K562 (cell line): ENCODE results near the gene VWDE. TPM values are rescaled to one million over a fixed set of nuclear protein-coding genes. Genes with fewer than 3 reads are reported as not detected.
A peak's percentile ranks its signal among the peaks of the same experiment; 100 is the strongest.

Experiments used
- ATAC-seq: fragments of 200-7000 bp; cut with Tn5 transposase; 3 replicates; pipeline ENCODE4 v1.9.1; 2020; ENCODE audit warnings: moderate library complexity
- BruUV-seq: library from RNA; stranded (reverse); fragments of 400-500 nt; replicated peaks from 2 replicates; lab custom pipeline; 2021; lab: Mats Ljungman, UMichigan
- CTCF ChIA-PET: fragments of 300-600 bp; formaldehyde crosslinking; extraction: SDS; loops from one replicate; lab custom pipeline; 2021; ENCODE audit warnings: low intra/inter-chr PET ratio; lab: Yijun Ruan, JAX
- POLR2A ChIA-PET: fragments of 300-600, 350-650 bp; sonication (Branson Sonifier 250); formaldehyde crosslinking; extraction: SDS; loops from one replicate; lab custom pipeline; 2021; ENCODE audit warnings: antibody characterized with exemption, inconsistent platforms; lab: Yijun Ruan, JAX
- DNase-seq, 4 experiments: peaks; one replicate each; pipeline versions ENCODE4 v3.0.0 to v3.0.0-alpha.2; 2011 to 2018; ENCODE audit warnings: low spot score in 3 of 4, mixed read lengths in 3 of 4; ENCODE audit errors: extremely low read depth in 1 of 4
- FAIRE-seq: peaks from 2 replicates; lab custom pipeline; 2011; peaks lifted over from hg19 to GRCh38; lab: Jason Lieb, UNC
- H2AFZ ChIP-seq: 2 replicates; pipeline ENCODE4 v1.6.0; 2011; ENCODE audit warnings: low read depth, low read length, control low read depth, inconsistent platforms
- H3K27ac ChIP-seq: fragments of 200-600 bp; 3 replicates; pipeline ENCODE4 v1.8.0; 2011; ENCODE audit warnings: low read depth, mild to moderate bottlenecking, control low read depth, inconsistent platforms, low read length, moderate library complexity, mixed read lengths; ENCODE audit errors: extremely low read depth
- H3K27me3 ChIP-seq, 2 experiments: fragments of 300-600 bp in 1 of 2; 2 replicates in 1 of 2; 3 replicates in 1 of 2; pipeline versions ENCODE4 v1.6.0 to v1.8.0; 2011; ENCODE audit warnings: inconsistent platforms in 2 of 2, low read length in 2 of 2, mild to moderate bottlenecking in 1 of 2, mixed read lengths in 1 of 2, moderate library complexity in 1 of 2; ENCODE audit not compliant: control insufficient read depth in 2 of 2, insufficient read depth in 2 of 2
- H3K36me3 ChIP-seq: fragments of 300-600 bp; 3 replicates; pipeline ENCODE4 v1.8.0; 2011; ENCODE audit warnings: mild to moderate bottlenecking, low read length, inconsistent platforms; ENCODE audit not compliant: control insufficient read depth, insufficient read depth
- H3K4me1 ChIP-seq, 2 experiments: fragments of 200-600 bp in 1 of 2; replicated peaks in 1 of 2; 2 replicates in 1 of 2; 3 replicates in 1 of 2; pipeline versions ENCODE4 v1.5.1 to v1.8.0; 2011; ENCODE audit warnings: inconsistent platforms in 2 of 2, low read length in 2 of 2, mild to moderate bottlenecking in 1 of 2, mixed read lengths in 1 of 2, moderate library complexity in 1 of 2; ENCODE audit not compliant: control insufficient read depth in 2 of 2, insufficient read depth in 2 of 2
- H3K4me2 ChIP-seq: 2 replicates; pipeline ENCODE4 v1.6.1; 2011; ENCODE audit warnings: low read length, control low read depth, inconsistent platforms, mixed read lengths; ENCODE audit not compliant: insufficient read depth
- H3K4me3 ChIP-seq: fragments of 200-600 bp; sonication (generic), shearing (Covaris generic); 2 replicates; pipeline ENCODE4 v1.5.1; 2016; ENCODE audit warnings: control low read depth, inconsistent platforms
- H3K79me2 ChIP-seq: fragments of 200-600 bp; 3 replicates; pipeline ENCODE4 v1.8.0; 2011; ENCODE audit warnings: low read length, inconsistent platforms; ENCODE audit not compliant: control insufficient read depth, insufficient read depth
- H3K9ac ChIP-seq, 2 experiments: 2 replicates each; pipeline versions ENCODE4 v1.6.0 to v1.6.1; 2011; ENCODE audit warnings: low read depth in 2 of 2, low read length in 2 of 2, control low read depth in 1 of 2, inconsistent platforms in 1 of 2, mild to moderate bottlenecking in 1 of 2, mixed read lengths in 1 of 2; ENCODE audit not compliant: insufficient read depth in 1 of 2
- H3K9me1 ChIP-seq: one replicate; pipeline ENCODE4 v1.6.0; 2011; ENCODE audit warnings: inconsistent platforms, mild to moderate bottlenecking, low read length, moderate library complexity; ENCODE audit not compliant: control insufficient read depth, insufficient read depth
- H3K9me3 ChIP-seq: replicated peaks from 2 replicates; pipeline ENCODE4 v1.5.1; 2011; ENCODE audit warnings: low read depth, low read length, inconsistent platforms; ENCODE audit not compliant: control insufficient read depth, insufficient read depth
- H4K20me1 ChIP-seq: replicated peaks from 2 replicates; pipeline ENCODE4 v1.6.1; 2011; ENCODE audit warnings: low read length, inconsistent platforms, mixed read lengths; ENCODE audit not compliant: control insufficient read depth, insufficient read depth
- BDP1 ChIP-seq: IDR thresholded peaks from 3 replicates; pipeline ENCODE4 v1.6.1; 2011; ENCODE audit not compliant: insufficient read length, insufficient read depth
- CREB1 ChIP-seq, 2 experiments: sonication (generic) in 1 of 2; formaldehyde crosslinking in 1 of 2; IDR thresholded peaks; 2 replicates each; pipeline versions ENCODE4 v1.6.1 to v1.8.0; 2012 to 2022; ENCODE audit warnings: inconsistent platforms in 1 of 2, mild to moderate bottlenecking in 1 of 2, missing genetic modification reagents in 1 of 2, moderate library complexity in 1 of 2
- CREB3 ChIP-seq: fragments of 450-650 bp; conservative IDR thresholded peaks from 2 replicates; pipeline ENCODE4 v1.6.1; 2016; ENCODE audit warnings: missing genetic modification characterization, low read depth, mild to moderate bottlenecking, missing compliant biosample characterization, moderate library complexity
- DNMT1 ChIP-seq: fragments of 450-650 bp; IDR thresholded peaks from 2 replicates; pipeline ENCODE4 v1.6.1; 2016; ENCODE audit warnings: antibody characterized with exemption, mild to moderate bottlenecking
- E4F1 ChIP-seq: fragments of 250-450 bp; sonication (Bioruptor Pico); IDR thresholded peaks from 2 replicates; pipeline ENCODE4 v1.5.0; 2021; ENCODE audit warnings: mild to moderate bottlenecking, borderline replicate concordance
- HCFC1 ChIP-seq: IDR thresholded peaks from 2 replicates; pipeline ENCODE4 v1.6.1; 2012; ENCODE audit warnings: low read depth, low read length, improper control_type of control experiment
- HDAC8 ChIP-seq: fragments of 450-650 bp; IDR thresholded peaks from 2 replicates; pipeline ENCODE4 v1.6.1; 2016; ENCODE audit warnings: mild to moderate bottlenecking, missing genetic modification characterization, moderate library complexity, missing compliant biosample characterization
- MAFK ChIP-seq: IDR thresholded peaks from 2 replicates; pipeline ENCODE4 v1.6.1; 2011; ENCODE audit warnings: low read length, improper control_type of control experiment
- NFXL1 ChIP-seq: fragments of 450-650 bp; formaldehyde crosslinking; IDR thresholded peaks from 2 replicates; pipeline ENCODE4 v1.4.0; 2021; ENCODE audit warnings: mild to moderate bottlenecking
- NR2F6 ChIP-seq: fragments of 450-650 bp; formaldehyde crosslinking; IDR thresholded peaks from 2 replicates; pipeline ENCODE4 v1.4.0; 2020; ENCODE audit warnings: mild to moderate bottlenecking
- PPARD ChIP-seq: fragments of 250-450 bp; sonication (Bioruptor Pico); IDR thresholded peaks from 2 replicates; pipeline ENCODE4 v1.8.0; 2022; ENCODE audit warnings: inconsistent platforms, mild to moderate bottlenecking, moderate library complexity
- SMC3 ChIP-seq: conservative IDR thresholded peaks from 2 replicates; pipeline ENCODE4 v1.6.1; 2011; ENCODE audit warnings: low read depth, low read length, improper control_type of control experiment; ENCODE audit not compliant: insufficient read depth
- SRF ChIP-seq, 2 experiments: fragments of 250-450, 450-650 bp in 1 of 2; sonication (Bioruptor Pico) in 1 of 2; sonication (generic) in 1 of 2; formaldehyde crosslinking; IDR thresholded peaks; 2 replicates each; pipeline versions ENCODE4 v1.5.0 to v1.5.1; 2020 to 2022; ENCODE audit warnings: mild to moderate bottlenecking in 1 of 2, missing genetic modification reagents in 1 of 2
- TEAD2 ChIP-seq: fragments of 450-650 bp; IDR thresholded peaks from 2 replicates; pipeline ENCODE4 v1.6.1; 2016; ENCODE audit warnings: missing genetic modification characterization, control low read depth, missing compliant biosample characterization
- USF2 ChIP-seq: sonication (generic); formaldehyde crosslinking; IDR thresholded peaks from 2 replicates; pipeline ENCODE4 v1.5.0; 2020; ENCODE audit warnings: missing genetic modification reagents
- ZEB2 ChIP-seq: fragments of 450-650 bp; IDR thresholded peaks from 2 replicates; pipeline ENCODE4 v1.6.1; 2016
- ZNF511 ChIP-seq: sonication (generic); formaldehyde crosslinking; IDR thresholded peaks from 2 replicates; pipeline ENCODE4 v1.8.0; 2022; ENCODE audit warnings: mild to moderate bottlenecking, missing genetic modification reagents
- ZNF589 ChIP-seq: fragments of 200-800 bp; sonication (Bioruptor generic); IDR thresholded peaks from 2 replicates; pipeline ENCODE4 v1.6.1; 2016; ENCODE audit warnings: low read depth, missing genetic modification characterization, missing compliant biosample characterization
- ZNF764 ChIP-seq: fragments of 250-450 bp; sonication (Bioruptor Pico); IDR thresholded peaks from 2 replicates; pipeline ENCODE4 v1.4.0; 2020; ENCODE audit warnings: low read depth, mild to moderate bottlenecking, moderate library complexity
- WGBS: fragments of 100-300 bp; shearing (Covaris generic); methylation state at CpG from one replicate; pipeline ENCODE4 v1.1.6; 2016; ENCODE audit warnings: low coverage, mixed read lengths; ENCODE audit not compliant: insufficient coverage; ENCODE audit errors: missing lambda C conversion rate; 5-methylcytosine and 5-hydroxymethylcytosine counted together
- in situ Hi-C: fragments of 300-500 bp; cut with MboI; formaldehyde crosslinking; loops from 4 replicates; pipeline ENCODE4 v1.15.0; 2018; ENCODE audit warnings: inconsistent platforms, mixed read lengths
- intact Hi-C: fragments of 100-400 bp; cut with micrococcal nuclease; formaldehyde crosslinking; loops from 2 replicates; pipeline ENCODE4 v1.14.2; 2022
- polyA plus RNA-seq, 8 experiments: library from polyadenylated mRNA; depleted of rRNA in 4 of 8; stranded (reverse) in 5 of 8; unstranded in 3 of 8; fragments of >200 nt; fragmentation: Nextera tagmentation in 2 of 8; fragmentation: Illumina TruSeq in 1 of 8; extraction: Ambion mirVana in 2 of 8; extraction: Trizol in 1 of 8; gene quantifications; 2 replicates each; pipeline versions ENCODE4 v1.2.1 to v1.2.3, GENCODE V29; 2011 to 2014; ENCODE audit warnings: inconsistent platforms in 1 of 8, missing spikeins in 1 of 8
- total RNA-seq, 7 experiments: library from RNA; depleted of rRNA in 6 of 7; stranded (reverse); fragments of >200 nt in 6 of 7; fragmentation: Illumina TruSeq in 2 of 7; extraction: Trizol in 2 of 7; gene quantifications; 2 replicates each; pipeline versions ENCODE4 v1.2.1 to v1.2.3, GENCODE V29; 2011 to 2021; ENCODE audit warnings: low replicate concordance in 1 of 7

VWDE gene
- total and polyA plus RNA-seq, 9 of the 15 experiments (the other 6 are each of a cell fraction or from before 2014, with no cell fraction given), result 40.6 to 162 (median 95.2) TPM

GRCh38 chr7:12385364-12385786 is 18.3 kb downstream of the VWDE start:
- peak; percentile 91 for ATAC-seq
- H3K4me2 ChIP-seq, result peak overlapping the region; percentile 2; the same call in 1 of the 2 replicates
- ChIA-PET POLR2A (interaction anchor here (0.7 to 1.5 kb wide), 9 partner anchors 11 to 301 kb away, joined by 3 to 6 read pairs (median 3); partner anchors contain the start of gene VWDE), CTCF (interaction anchor here (1.1 kb wide), 1 partner anchor 23 kb away, joined by 3 read pairs; no protein-coding TSS in a partner anchor)
- peaks cover 78% of the 10 kb centered on the region for H3K36me3 ChIP-seq
- DNase-seq, result peak; percentile 36 to 92 (median 58)
- H3K9ac ChIP-seq, result peak overlapping the region in 1 of 2 experiments; percentile 54; a peak in 2 of 4 replicates
- H3K27me3 ChIP-seq, result no peaks in the 10 kb centered on the region
- no peaks in the 10 kb centered on the region for H4K20me1 ChIP-seq
- peak overlapping the region; percentile 82; the same call in 2 of the 3 replicates for H3K27ac ChIP-seq
- H3K4me1 ChIP-seq, result peaks cover 12 to 32% of the 10 kb centered on the region in 2 experiments
- in situ Hi-C loops, result no loop called here
- no TSS peak for BruUV-seq
- H3K9me3 ChIP-seq, result no peaks in the 10 kb centered on the region; the same call in 1 of the 2 replicates
- intact Hi-C loops, result loop anchor here (1.0 to 10.0 kb wide), 3 partner anchors 18 to 199 kb away; partner anchors contain the start of gene VWDE
- no peak overlapping the region for H2AFZ ChIP-seq
- WGBS, result 0% methylated on average over 2 of the region's 2 CpGs
- peak; percentile 85 for FAIRE-seq
- H3K9me1 ChIP-seq, result no peaks in the 10 kb centered on the region
- peaks cover 82% of the 10 kb centered on the region for H3K79me2 ChIP-seq
- no peak overlapping the region for H3K4me3 ChIP-seq
- TF ChIP-seq ZNF764 (CRISPR knock-in tag) (no peak), HCFC1 (no peak), SMC3 (no peak), ZNF511 (CRISPR knock-in tag) (no peak), MAFK (no peak; the same call in 1 of the 2 replicates), E4F1 (no peak), CREB1 (IDR thresholded peaks at IDR 0.05) (peak; percentile 71), CREB1 (CRISPR knock-in tag; IDR thresholded peaks at IDR 0.05) (no peak), TEAD2 (tag) (no peak), HDAC8 (no peak), ZEB2 (peak; percentile 90), NFXL1 (no peak), ZNF589 (CRISPR knock-in tag) (no peak), CREB3 (no peak), PPARD (CRISPR knock-in tag) (no peak), BDP1 (no peak), SRF (CRISPR knock-in tag; IDR thresholded peaks at IDR 0.05) (peak; percentile 92 to 99), DNMT1 (no peak), NR2F6 (CRISPR knock-in tag) (no peak), USF2 (CRISPR knock-in tag) (no peak)
